ENCODE results near the gene CCNDBP1. TPM values are rescaled to one million over a fixed set of nuclear protein-coding genes. Genes with fewer than 3 reads are reported as not detected.

The CCNDBP1 gene
- total RNA-seq, 1 experiment from 2014 or later, result 39.8 TPM

GRCh38 chr15:43219929-43220928, 35.0 kb downstream of the CCNDBP1 start:
- no peaks in the 10 kb centered on the region for H4K20me1 ChIP-seq (ENCODE audit: insufficient read depth)
- H3K9me2 ChIP-seq (ENCODE audit: insufficient read depth), result no peaks in the 10 kb centered on the region
- no peaks in the 10 kb centered on the region for H3K27me3 ChIP-seq (ENCODE audit: insufficient read depth, low read length)
- no peaks in the 10 kb centered on the region for H3K36me3 ChIP-seq (ENCODE audit: control insufficient read depth in 1 of 2, insufficient read depth in 2 of 2, low read length in 2 of 2)
- TF ChIP-seq YY1 (IDR thresholded peaks at IDR 0.05; ENCODE audit: extremely low read depth, insufficient replicate concordance, low read depth, low read length) (no peak), EZH2 (IDR thresholded peaks at IDR 0.05) (no peak), JUND (IDR thresholded peaks at IDR 0.05) (no peak), SRF (IDR thresholded peaks at IDR 0.05; ENCODE audit: low read depth) (no peak), TCF7L2 (IDR thresholded peaks at IDR 0.05; ENCODE audit: borderline replicate concordance, extremely low read depth, insufficient read depth, insufficient read length) (no peak)
- no peak overlapping the region for H2AFZ ChIP-seq (ENCODE audit: low read depth, low read length, poor library complexity, severe bottlenecking)
- no peaks in the 10 kb centered on the region for H3K79me2 ChIP-seq (ENCODE audit: insufficient read depth, low read length)
- no TSS peak for BruUV-seq (replicated peaks)
- no peak overlapping the region for H3K4me3 ChIP-seq (replicated peaks in 1 of 2; ENCODE audit: low read depth in 1 of 2, low read length in 2 of 2)
- DNase-seq (ENCODE audit: low read depth, low spot score) (no peak), ATAC-seq (no peak)
- H3K4me2 ChIP-seq (ENCODE audit: low read length), result no peak overlapping the region
- ChIA-PET CTCF (no interaction called here), RAD21 (ENCODE audit: low non-redundant PET in 1 of 2, low total read pairs in 2 of 2, uncharacterized antibody in 2 of 2, unreplicated experiment in 2 of 2) (no interaction called here), POLR2A (no interaction called here)
- H3K27ac ChIP-seq (ENCODE audit: low read depth, low read length), result no peak overlapping the region
- H3K9me3 ChIP-seq (ENCODE audit: control insufficient read depth in 1 of 2, insufficient read depth in 1 of 2, low read depth in 1 of 2, low read length in 2 of 2), result no peaks in the 10 kb centered on the region
- H3K9ac ChIP-seq (ENCODE audit: low read length), result no peak overlapping the region
- intact Hi-C loops (cut with micrococcal nuclease), result no loop called here
- peaks cover 0 to 3% of the 10 kb centered on the region in 2 experiments; a peak in 1 of 4 replicates for H3K4me1 ChIP-seq (ENCODE audit: control insufficient read depth in 1 of 2, insufficient read depth in 2 of 2, low read length in 2 of 2)

GRCh38 chr15:43220991-43221403, 35.8 kb downstream of the CCNDBP1 start, which contains the start of gene EPB42:
TSS of gene EPB42 (minus strand) at chr15:43221018. CDS start at chr15:43220825, 193 bp downstream.
- Histone ChIP-seq H3K27ac (ENCODE audit: low read depth, low read length) (no peak within 1 kb of the TSS), H4K20me1 (ENCODE audit: insufficient read depth) (no peaks in the 10 kb centered on the region), H3K36me3 (ENCODE audit: control insufficient read depth in 1 of 2, insufficient read depth in 2 of 2, low read length in 2 of 2) (no peaks in the 10 kb centered on the region), H3K9me2 (ENCODE audit: insufficient read depth) (no peaks in the 10 kb centered on the region), H3K27me3 (ENCODE audit: insufficient read depth, low read length) (no peaks in the 10 kb centered on the region), H3K4me2 (ENCODE audit: low read length) (no peak within 1 kb of the TSS), H3K9ac (ENCODE audit: low read length) (no peak within 1 kb of the TSS), H3K9me3 (ENCODE audit: control insufficient read depth in 1 of 2, insufficient read depth in 1 of 2, low read depth in 1 of 2, low read length in 2 of 2) (no peaks in the 10 kb centered on the region), H3K79me2 (ENCODE audit: insufficient read depth, low read length) (no peaks in the 10 kb centered on the region), H2AFZ (ENCODE audit: low read depth, low read length, poor library complexity, severe bottlenecking) (no peak within 1 kb of the TSS), H3K4me3 (replicated peaks in 1 of 2; ENCODE audit: low read depth in 1 of 2, low read length in 2 of 2) (no peak within 1 kb of the TSS), H3K4me1 (ENCODE audit: control insufficient read depth in 1 of 2, insufficient read depth in 2 of 2, low read length in 2 of 2) (peaks cover 0 to 2% of the 10 kb centered on the region in 2 experiments; a peak in 1 of 4 replicates)
- POLR2A ChIA-PET, result no interaction called here
- no peak for TF ChIP-seq ZFX (IDR thresholded peaks at IDR 0.05)
- TF ChIP-seq POLR2A (IDR thresholded peaks at IDR 0.05; ENCODE audit: borderline replicate concordance, extremely low read depth, insufficient read depth, insufficient read length), result no peak
- no peak for TF ChIP-seq ZBTB33 (IDR thresholded peaks at IDR 0.05; ENCODE audit: extremely low read depth, insufficient replicate concordance, low read length)
- no peak for TF ChIP-seq SP1 (IDR thresholded peaks at IDR 0.05; ENCODE audit: low read depth)
- no peak for TF ChIP-seq CBX3 (IDR thresholded peaks at IDR 0.05; ENCODE audit: low read depth)
- TF ChIP-seq CEBPB (IDR thresholded peaks at IDR 0.05; ENCODE audit: low read depth), result no peak
- TF ChIP-seq TCF7L2 (IDR thresholded peaks at IDR 0.05; ENCODE audit: borderline replicate concordance, extremely low read depth, insufficient read depth, insufficient read length), result no peak
- no peak for TF ChIP-seq ELF1 (IDR thresholded peaks at IDR 0.05; ENCODE audit: borderline replicate concordance, low read depth)
- no peak for TF ChIP-seq MAX (IDR thresholded peaks at IDR 0.05)
- TF ChIP-seq SRF (IDR thresholded peaks at IDR 0.05; ENCODE audit: low read depth), result no peak
- no peak for TF ChIP-seq YY1 (IDR thresholded peaks at IDR 0.05; ENCODE audit: extremely low read depth, insufficient replicate concordance, low read depth, low read length)
- ATAC-seq (no peak), DNase-seq (ENCODE audit: low read depth, low spot score) (no peak)
- RAD21 ChIA-PET (ENCODE audit: low non-redundant PET in 1 of 2, low total read pairs in 2 of 2, uncharacterized antibody in 2 of 2, unreplicated experiment in 2 of 2), result no interaction called here
- BruUV-seq (replicated peaks), result no TSS peak
- CTCF ChIA-PET, result interaction anchor here (2.2 kb wide), 1 partner anchor 17 kb away, joined by 4 read pairs; no protein-coding TSS in a partner anchor
- intact Hi-C loops (cut with micrococcal nuclease), result no loop called here
